Activated T-helper 1 cell treated with anti-CD3 and anti-CD28 coated beads, Interleukin-2, amount 50 U/mL, for 16 hours (primary cell): ENCODE measurements around the gene TRIM65.

ENCODE experiments used
- DNase-seq, 2 donors: peaks; one replicate each; pipeline ENCODE4 v3.0.0-alpha.2; 2020; ENCODE audit warnings: low read depth in 1 of 2, low spot score in 1 of 2

TRIM65 gene, protein sequence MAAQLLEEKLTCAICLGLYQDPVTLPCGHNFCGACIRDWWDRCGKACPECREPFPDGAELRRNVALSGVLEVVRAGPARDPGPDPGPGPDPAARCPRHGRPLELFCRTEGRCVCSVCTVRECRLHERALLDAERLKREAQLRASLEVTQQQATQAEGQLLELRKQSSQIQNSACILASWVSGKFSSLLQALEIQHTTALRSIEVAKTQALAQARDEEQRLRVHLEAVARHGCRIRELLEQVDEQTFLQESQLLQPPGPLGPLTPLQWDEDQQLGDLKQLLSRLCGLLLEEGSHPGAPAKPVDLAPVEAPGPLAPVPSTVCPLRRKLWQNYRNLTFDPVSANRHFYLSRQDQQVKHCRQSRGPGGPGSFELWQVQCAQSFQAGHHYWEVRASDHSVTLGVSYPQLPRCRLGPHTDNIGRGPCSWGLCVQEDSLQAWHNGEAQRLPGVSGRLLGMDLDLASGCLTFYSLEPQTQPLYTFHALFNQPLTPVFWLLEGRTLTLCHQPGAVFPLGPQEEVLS

DNA sequence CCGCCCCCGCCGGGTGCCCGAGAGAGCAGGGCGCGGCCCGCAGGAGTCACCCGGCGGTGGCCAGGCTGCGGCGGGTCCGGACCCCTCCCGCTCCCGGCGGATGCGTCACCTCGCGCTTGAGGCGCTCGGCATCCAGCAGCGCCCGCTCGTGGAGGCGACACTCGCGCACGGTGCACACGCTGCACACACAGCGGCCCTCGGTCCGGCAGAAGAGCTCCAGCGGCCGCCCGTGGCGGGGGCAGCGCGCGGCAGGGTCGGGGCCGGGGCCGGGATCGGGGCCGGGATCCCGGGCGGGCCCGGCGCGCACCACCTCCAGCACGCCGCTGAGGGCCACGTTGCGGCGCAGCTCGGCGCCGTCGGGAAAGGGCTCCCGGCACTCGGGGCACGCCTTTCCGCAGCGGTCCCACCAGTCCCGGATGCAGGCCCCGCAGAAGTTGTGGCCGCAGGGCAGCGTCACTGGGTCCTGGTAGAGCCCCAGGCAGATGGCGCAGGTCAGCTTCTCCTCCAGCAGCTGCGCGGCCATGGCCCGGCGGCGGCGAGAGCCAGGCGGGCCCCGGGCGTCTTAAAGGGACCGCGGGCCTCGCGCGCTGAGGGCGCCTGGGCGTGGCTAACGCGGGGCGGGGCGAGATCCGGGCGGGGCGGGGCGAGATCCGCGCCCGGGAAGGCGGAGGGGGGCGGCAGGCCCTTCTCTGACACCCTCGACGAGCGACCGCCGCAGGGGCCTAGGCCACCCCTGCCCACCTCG, at the start of gene TRIM65:
Gene TRIM65, minus strand, starts transcription at position 537 of the 745 bp plus-strand sequence. Its CDS starts 14 bp downstream, at position 523.
- peak; percentile 44 to 67 for DNase-seq

DNA sequence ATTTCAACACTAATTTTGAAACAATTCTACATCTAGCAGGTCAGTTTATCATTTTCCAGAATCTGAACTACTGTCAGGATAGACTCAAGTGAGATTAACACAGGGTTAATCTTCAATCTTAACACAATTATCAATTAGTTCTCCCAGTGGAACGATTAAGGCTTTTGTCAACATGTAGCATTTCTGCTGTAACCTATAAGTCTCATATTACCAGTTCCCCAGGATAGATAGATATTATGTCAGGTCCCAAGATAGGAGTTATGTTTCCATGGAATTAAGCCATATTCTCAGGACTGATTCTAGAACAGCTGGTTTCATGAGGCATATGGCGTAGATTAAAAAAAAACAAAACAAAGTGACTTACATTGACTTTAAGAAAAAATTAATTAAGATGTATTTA, 48.5 kb upstream of the TRIM65 start:
- no peak for DNase-seq

GRCh38 chr17:75943491-75943890, 46.7 kb upstream of the TRIM65 start:
- no peak for DNase-seq

- no peak for DNase-seq
These were observed 45.7 kb upstream of the TRIM65 start for GRCh38 chr17:75942473-75942872.

- no peak for DNase-seq
These were observed 44.7 kb upstream of the TRIM65 start for GRCh38 chr17:75941442-75941819.

GRCh38 chr17:75940727-75941441, 44.1 kb upstream of the TRIM65 start, which contains the start of gene FBF1:
Gene FBF1, minus strand, starts transcription at chr17:75941042. Its CDS starts 2,893 bp downstream, at chr17:75938149.
- peak; percentile 72 to 83 for DNase-seq

DNA sequence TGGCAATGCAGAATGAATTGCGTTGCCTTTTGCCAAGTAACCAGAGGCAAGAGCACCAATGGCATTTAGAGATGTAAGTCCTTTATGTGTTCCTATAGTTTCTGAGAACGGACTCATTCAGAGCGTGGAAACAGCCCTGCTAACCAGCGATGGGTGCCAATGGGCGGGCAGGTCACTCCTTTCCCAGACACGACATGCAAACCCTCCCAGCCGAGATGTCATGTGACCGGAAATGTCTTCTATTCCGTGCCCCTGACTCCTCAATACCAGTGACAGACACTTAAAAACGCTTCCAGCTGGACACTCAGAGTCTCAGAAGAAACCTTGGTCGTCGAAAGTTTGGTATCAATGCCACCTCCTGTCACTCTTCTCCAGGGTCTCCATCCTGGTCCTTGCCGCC, 40.9 kb upstream of the TRIM65 start:
- DNase-seq, result no peak

GRCh38 chr17:75933808-75934207, 37.1 kb upstream of the TRIM65 start:
- DNase-seq, result no peak

GRCh38 chr17:75932852-75933251, 36.1 kb upstream of the TRIM65 start:
- DNase-seq, result no peak

DNA sequence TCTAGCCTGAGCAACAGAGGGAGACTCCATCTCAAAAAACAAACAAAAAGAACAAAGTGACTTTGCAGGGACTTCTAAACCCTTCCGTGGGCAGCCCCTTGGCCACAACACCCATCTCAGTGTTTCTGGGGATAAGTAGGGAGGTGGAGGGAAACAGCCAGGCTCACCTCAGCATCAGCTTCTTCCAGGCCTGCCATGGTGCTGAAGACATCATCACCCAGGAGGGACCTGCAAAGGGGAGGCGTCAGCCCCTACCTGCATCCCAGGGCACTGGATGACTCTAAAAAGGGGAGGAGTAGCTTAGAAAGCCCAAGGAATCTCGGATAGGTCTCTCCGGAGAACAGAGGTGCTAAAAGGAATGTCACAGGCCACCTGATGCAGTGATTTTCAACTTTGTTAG, 34.3 kb upstream of the TRIM65 start:
- DNase-seq, result no peak

GRCh38 chr17:75927286-75927922, 30.7 kb upstream of the TRIM65 start:
- DNase-seq, result no peak

DNA sequence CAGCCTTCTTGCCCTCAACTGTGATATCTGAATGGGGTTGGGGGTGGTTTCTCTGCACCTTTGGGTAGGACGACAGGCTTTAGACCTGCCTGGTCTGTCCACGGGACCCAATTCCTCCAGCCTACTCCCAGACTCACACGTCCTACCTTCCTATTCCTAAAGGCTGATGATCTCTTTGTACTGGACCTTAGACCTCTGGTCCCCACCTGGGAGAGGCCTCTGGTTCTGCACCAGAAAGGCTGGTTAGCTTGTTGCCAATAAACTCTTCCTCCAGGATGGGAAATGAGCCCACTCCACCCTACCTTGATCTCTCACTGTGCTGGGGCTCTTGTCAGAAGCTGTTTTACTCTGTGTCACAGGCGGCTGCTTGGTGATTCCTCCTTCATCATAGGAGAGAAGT, 29.7 kb upstream of the TRIM65 start:
- DNase-seq, result no peak

DNA sequence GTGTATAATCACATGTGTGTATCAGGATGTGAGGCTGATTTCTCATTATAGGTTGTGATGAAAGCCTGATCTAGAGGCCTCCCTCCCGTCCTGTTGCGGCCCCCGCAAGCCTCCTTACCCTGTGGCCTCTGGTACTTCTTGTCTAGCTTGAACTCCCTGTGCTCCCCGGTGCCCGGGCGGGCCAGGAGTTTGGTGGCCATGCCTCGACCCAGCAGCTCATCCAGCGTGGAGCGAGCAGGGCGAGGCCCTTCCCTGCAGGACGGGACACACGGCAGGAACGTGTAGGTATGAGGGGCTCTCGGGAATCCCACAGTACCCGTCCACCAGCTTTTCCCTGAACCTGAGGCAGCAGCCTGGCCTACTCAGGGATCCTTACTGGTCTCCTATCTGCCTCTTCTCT, 29.2 kb upstream of the TRIM65 start:
- no peak for DNase-seq

DNA sequence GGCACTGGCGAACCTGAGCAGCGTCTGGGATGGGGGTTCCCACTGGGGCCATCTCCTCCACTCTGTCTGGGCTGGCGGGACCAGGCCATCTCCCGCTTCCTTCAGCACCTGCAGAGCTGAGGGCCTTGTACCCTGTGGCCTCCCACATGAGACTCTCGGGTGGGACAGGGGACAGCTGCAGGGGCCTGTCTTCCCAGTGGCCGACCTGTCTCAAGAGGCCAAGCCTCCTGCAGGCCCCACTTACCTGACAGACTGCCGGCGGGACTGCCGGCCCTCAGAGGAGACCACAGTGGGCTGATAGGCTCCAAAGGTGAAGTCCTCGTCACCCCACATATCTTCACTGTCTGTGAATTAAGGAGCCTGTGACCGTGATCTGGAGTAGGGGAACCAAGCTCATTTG, 28.4 kb upstream of the TRIM65 start:
- no peak for DNase-seq

- DNase-seq, result no peak
These were observed 26.5 kb upstream of the TRIM65 start for GRCh38 chr17:75922963-75923874.

- DNase-seq, result no peak
These were observed 25.6 kb upstream of the TRIM65 start for GRCh38 chr17:75922173-75922961.

DNA sequence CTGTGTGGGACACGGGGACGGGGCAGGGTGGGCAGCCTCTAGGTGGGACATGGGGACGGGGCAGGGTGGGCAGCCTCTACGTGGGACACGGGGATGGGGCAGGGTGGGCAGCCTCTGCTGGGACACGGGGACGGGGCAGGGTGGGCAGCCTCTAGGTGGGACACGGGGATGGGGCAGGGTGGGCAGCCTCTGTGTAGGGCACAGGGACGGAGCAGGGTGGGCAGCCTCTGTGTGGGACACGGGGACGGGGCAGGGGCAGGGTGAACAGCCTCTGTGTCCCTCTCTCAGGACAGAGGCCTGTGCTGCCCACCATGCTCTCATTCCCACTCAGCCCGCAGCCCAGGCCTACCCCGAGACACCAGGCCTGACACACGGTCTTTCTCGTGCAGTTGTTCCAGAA, 24.8 kb upstream of the TRIM65 start:
- no peak for DNase-seq

GRCh38 chr17:75920045-75920560, 23.4 kb upstream of the TRIM65 start:
- no peak for DNase-seq

GRCh38 chr17:75919611-75920010, 22.9 kb upstream of the TRIM65 start:
- no peak for DNase-seq
